ENCODE measurements around the gene GPR45. TPM values are rescaled to one million over a fixed set of nuclear protein-coding genes. Genes with fewer than 3 reads are reported as not detected.

Gene GPR45
- total and polyA plus RNA-seq, 2 donors (not counting 3 experiments of a cell fraction or from before 2014, with no cell fraction given) = not detected

DNA sequence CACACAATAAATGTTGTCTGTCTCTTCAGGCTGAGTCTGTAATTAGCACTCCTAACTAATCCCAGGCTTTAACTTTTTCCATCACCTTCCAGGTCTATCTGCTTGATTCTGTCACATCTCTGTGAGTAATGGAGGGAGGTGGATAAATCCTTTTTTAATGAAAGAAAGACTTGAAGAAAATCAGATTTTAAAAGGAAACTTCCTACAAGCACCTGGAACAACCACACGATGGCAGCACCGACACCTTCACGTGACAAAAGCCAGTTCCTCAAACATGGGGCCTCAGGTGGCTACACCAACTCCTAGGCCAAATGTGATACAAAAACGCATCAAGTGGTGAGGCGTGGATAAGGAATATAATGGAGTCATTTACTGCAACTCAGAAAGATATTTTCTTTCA lies 46.1 kb downstream of the GPR45 start:
- H3K36me3 ChIP-seq (ENCODE audit: control insufficient read depth in 2 of 2, extremely low read depth in 1 of 2, insufficient read depth in 2 of 2, low read length in 2 of 2) = peaks cover 8 to 23% of the 10 kb centered on the region in 2 experiments
- intact Hi-C loops (cut with micrococcal nuclease) (loop anchor here (1.0 kb wide), 1 partner anchor 50 kb away; the partner anchor contains the start of gene C2orf49), dilution Hi-C loops (cut with MboI; ENCODE audit: extremely low pct_ligation_motif_present, low sequenced_read_pairs) (no loop called here)
- peaks cover 5% of the 10 kb centered on the region for H3K79me2 ChIP-seq (ENCODE audit: control insufficient read depth, insufficient read depth, low read length)
- H2AFZ ChIP-seq (ENCODE audit: low read depth, low read length) = no peak overlapping the region
- no peaks in the 10 kb centered on the region for H3K27me3 ChIP-seq (ENCODE audit: control insufficient read depth in 2 of 2, insufficient read depth in 2 of 2, low read length in 2 of 2)
- no peak overlapping the region for H3K9ac ChIP-seq (replicated peaks; ENCODE audit: extremely low read depth, insufficient read depth, low read length)
- BruUV-seq (replicated peaks) = no TSS peak
- peak; percentile 4 for FAIRE-seq
- TF ChIP-seq, protein P1, sequence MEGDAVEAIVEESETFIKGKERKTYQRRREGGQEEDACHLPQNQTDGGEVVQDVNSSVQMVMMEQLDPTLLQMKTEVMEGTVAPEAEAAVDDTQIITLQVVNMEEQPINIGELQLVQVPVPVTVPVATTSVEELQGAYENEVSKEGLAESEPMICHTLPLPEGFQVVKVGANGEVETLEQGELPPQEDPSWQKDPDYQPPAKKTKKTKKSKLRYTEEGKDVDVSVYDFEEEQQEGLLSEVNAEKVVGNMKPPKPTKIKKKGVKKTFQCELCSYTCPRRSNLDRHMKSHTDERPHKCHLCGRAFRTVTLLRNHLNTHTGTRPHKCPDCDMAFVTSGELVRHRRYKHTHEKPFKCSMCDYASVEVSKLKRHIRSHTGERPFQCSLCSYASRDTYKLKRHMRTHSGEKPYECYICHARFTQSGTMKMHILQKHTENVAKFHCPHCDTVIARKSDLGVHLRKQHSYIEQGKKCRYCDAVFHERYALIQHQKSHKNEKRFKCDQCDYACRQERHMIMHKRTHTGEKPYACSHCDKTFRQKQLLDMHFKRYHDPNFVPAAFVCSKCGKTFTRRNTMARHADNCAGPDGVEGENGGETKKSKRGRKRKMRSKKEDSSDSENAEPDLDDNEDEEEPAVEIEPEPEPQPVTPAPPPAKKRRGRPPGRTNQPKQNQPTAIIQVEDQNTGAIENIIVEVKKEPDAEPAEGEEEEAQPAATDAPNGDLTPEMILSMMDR (IDR thresholded peaks at IDR 0.05; ENCODE audit: extremely low read depth in 1 of 2, insufficient read depth in 1 of 2, low read depth in 1 of 2, low read length in 2 of 2) = peak; percentile 51 to 58
- no peak for TF ChIP-seq GATA2 (IDR thresholded peaks at IDR 0.05; ENCODE audit: insufficient read depth, insufficient read length, low read depth, low read length)
- TF ChIP-seq EZH2 (IDR thresholded peaks at IDR 0.05; ENCODE audit: borderline replicate concordance, low read depth, low read length, severe bottlenecking) = no peak
- TF ChIP-seq, protein P2, sequence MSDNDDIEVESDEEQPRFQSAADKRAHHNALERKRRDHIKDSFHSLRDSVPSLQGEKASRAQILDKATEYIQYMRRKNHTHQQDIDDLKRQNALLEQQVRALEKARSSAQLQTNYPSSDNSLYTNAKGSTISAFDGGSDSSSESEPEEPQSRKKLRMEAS (IDR thresholded peaks at IDR 0.05; ENCODE audit: insufficient read depth, insufficient read length) = peak; percentile 39
- no peak for TF ChIP-seq POLR2A (IDR thresholded peaks at IDR 0.05; ENCODE audit: low read depth, low read length)
- H3K4me1 ChIP-seq (ENCODE audit: control insufficient read depth, extremely low read depth, insufficient read depth, low read length) = no peaks in the 10 kb centered on the region
- no peaks in the 10 kb centered on the region for H3K9me3 ChIP-seq (replicated peaks; ENCODE audit: control insufficient read depth, insufficient read depth, low read length)
- no peaks in the 10 kb centered on the region for H3K9me1 ChIP-seq (replicated peaks; ENCODE audit: control insufficient read depth, extremely low read depth, insufficient read depth, low read length)
- no peaks in the 10 kb centered on the region for H4K20me1 ChIP-seq (replicated peaks; ENCODE audit: control insufficient read depth, extremely low read depth, insufficient read depth, low read length)
- no peak overlapping the region for H3K4me2 ChIP-seq (ENCODE audit: insufficient read depth, low read length)
- peak; percentile 61 for DNase-seq (ENCODE audit: low read depth, low spot score)
- ChIA-PET CTCF (interaction anchor here (0.6 to 2.3 kb wide), 23 partner anchors 9 to 266 kb away, joined by 3 to 15 read pairs (median 5); partner anchors contain the start of genes C2orf49 and TGFBRAP1), POLR2A (interaction anchor here (0.6 kb wide), 1 partner anchor 43 kb away, joined by 5 read pairs; no protein-coding TSS in a partner anchor)
- no peak overlapping the region for H3K27ac ChIP-seq (ENCODE audit: insufficient read depth, low read depth, low read length)
- H3K4me3 ChIP-seq (replicated peaks in 1 of 3; ENCODE audit: insufficient read depth in 1 of 3, low read depth in 1 of 3, low read length in 3 of 3) = no peak overlapping the region

Measured in endothelial cell of umbilical vein (primary cell).